ENCODE results near the gene UBXN6.

UBXN6 gene

DNA sequence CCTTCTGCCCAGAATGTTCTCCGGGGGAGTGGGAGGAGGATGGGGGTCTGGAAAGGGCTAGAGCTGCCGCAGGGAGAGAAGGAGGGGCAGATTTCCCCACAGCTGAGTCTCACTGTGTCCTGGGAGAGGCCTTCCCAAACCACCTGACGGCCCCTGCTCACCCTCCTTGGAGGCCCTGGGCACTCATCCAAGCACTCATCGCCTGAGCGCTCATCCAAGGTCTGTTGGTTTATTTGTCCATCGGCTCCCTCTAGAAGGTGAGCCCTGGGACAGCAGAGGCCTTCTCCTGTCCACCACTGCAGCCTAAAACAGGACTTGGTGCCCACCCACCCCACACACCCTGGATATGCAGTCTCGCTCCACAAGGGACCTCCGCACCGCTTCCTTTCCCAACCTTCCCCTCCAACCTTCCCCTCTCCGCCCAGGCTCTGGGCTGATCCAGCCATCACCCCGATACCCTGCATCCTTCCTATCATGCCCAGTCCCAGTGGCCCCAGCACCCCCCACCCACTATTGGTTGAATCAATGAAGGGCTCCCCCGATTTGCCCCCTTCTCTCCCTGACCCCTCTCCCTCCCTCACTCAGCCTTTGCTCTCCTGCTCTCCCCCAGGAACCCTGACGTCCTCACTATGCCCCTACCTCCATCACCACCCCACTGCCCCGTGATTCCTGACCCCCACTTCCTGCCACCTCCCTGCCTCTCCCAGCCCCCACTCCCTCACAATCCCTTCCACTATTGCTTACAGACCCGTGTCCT lies 1.7 kb downstream of the UBXN6 start:
- DNase-seq, result peak; percentile 64

DNA sequence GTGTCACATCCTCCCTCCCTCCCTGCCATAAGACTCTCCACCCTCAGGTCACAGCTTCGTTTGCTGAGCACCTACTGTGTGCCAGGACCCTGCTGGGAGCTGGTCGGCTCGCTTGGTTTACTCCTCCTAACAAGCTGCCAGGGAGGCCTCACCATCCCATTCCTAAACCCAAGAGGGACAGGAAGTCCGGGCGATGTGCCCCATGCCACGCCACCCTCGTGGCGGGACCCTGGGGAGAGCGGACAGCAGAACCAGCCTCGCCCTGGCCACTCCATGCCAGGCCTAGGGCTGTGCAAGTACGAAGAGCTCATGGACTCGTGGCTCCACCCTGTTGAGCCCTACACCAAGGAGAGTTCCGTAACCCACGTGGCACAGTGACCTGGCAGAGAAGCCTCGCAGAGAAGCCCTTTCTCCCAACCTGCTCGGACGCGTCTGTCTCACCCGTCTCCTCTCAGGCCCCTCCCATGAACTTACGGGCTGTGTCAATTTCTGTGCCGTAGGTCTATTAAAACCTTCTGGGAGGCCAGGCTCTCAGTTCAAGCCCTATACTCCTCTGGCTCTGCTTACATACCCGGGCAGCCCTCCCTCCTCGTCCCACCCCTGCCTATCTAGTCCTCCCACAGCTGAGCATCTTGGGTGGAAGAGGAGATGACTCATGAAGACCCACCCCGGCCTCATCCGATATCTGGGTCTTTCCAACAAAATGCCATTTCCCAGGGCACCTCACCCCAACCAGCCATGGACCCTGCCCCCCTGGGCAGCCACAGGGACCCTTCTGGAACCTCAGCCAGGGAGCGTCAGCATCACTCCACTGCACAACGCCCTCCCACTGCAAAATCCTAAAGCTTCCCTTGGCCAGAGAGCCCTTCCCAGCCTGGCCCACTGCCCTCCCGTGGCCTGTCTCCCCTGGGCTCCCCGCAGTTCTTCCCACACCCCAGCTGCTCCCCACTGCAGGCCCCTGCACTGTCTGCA lies 2.6 kb downstream of the UBXN6 start:
- DNase-seq, result peak; percentile 75

DNA sequence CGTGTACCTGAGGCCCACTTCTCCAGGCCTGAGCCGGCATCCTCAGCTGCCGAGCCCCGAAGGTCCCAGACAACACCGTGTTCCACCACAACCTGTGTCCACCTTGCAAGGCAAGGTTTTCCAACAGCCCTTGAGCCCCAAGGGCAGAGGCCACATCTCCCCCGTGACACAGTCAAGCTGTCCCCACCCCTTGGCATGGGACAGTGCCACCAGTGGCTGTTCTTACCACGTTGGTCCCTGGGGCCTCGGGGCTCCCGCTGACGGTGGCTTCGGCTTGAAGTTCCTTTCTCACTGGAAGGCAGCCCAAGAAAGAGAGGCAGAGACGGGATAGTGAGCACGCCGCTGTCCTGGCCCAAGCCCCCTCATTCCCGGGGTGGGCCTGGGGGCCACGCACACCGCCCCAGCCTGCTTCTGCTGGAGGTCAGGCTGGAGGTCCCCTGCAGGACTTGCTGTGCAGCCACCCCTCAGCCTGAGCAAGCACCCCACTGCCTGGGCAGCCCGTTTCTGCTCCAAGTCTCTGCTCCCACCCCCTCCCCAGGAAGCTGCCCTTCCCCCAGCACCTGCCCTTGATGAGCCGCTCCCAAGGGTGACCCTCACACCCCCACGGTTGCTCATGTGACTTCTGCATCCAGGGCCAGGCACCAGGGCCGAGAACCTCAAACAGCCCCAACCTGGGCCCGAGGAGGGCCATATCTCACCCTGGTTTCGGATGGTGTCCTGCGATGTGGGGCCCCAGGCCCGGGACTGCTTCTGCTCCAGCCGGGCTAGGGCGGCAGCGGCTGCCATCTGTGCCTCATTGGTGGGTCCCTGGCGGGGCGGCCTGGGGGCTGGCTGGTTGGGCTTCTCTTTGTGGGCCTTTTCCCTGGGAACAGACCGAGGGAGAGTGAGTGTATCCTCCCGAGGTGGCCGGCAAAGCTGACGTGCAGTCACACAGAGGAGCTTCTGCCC lies 4.1 kb downstream of the UBXN6 start:
- DNase-seq, result no peak

DNA sequence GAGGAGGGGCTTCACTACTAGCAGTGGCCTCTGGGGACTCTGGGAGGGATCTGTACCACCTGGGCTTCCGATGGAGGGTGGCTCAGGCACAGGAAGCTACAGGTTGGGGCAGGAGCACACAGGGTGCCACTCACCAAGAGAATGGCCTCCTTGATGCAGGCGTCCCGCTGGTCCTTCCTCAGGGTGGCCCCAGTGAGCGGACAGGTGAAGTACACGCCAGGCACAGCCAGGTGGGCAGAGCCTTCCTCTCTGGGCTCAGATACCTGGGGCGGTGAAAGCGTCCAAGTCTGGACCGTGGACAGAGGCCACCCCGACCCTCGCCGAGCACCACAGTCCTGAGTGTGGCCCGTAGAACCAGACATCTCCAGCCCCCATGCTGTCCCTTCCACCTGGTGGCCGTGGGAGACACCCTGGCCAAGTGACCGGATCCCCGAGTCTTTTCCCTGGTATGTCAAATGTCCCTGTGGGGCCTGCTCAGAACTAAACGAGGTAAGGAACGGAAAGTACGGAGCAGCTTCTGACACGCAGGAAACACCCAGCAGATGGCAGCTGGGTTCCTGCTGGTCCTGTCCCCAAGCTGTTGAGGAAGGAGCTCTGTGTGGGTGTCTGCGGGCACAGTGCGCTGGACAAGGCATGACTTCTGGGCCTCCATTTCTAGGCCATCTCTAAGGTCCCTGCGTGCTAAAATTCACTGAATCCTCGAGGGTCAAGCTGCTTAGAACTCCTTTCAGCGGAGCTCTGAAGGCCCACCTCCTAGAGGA lies 5.2 kb downstream of the UBXN6 start:
- DNase-seq, result no peak

DNA sequence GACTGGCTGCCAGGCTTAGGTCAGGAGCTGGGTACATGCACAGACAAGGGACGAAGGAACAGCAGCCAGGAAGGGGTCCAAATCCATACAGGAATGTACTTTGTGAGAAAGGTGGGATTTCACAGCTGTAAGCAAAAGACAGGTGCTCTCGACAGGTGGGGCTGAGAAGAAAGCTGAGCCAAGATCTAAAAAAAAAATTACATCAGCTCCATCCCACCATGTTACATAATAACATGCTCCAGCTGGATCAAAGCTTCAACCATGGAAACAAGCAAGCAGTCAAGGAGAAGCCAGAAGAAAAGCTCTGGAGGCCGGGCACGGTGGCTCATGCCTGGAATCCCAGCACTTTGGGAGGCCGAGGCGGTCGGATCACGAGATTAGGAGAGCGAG lies 8.0 kb downstream of the UBXN6 start:
- DNase-seq, result no peak

DNA sequence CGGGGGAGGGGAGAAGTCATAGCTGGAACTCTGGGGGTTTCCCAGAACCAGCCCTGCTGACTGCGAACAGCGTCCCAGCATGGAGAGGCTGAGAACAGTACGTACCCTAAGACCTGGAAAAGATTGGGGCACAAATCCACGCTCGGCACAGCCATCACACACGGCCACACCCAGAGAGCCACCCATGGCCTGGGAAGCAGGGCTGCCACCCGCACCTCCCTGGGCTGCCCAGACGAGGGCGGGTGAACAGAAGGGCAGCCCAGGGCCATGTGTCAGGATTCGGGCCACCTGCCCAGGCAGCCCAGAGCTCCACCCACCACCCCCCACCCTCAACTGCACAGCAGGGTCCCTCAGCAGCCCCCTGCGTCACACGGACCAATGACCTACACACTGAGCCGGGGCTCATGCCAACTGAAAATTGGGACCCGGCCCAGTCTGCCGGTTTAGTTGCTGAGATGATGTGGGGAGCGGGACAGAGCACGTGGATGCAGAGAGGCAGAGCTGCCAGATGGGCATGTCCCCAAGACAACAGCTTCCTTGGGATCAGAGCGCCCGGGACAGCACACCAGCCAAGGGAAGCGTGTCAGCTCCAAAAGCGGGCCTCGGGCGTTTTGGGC lies 8.5 kb downstream of the UBXN6 start:
- DNase-seq, result no peak

DNA sequence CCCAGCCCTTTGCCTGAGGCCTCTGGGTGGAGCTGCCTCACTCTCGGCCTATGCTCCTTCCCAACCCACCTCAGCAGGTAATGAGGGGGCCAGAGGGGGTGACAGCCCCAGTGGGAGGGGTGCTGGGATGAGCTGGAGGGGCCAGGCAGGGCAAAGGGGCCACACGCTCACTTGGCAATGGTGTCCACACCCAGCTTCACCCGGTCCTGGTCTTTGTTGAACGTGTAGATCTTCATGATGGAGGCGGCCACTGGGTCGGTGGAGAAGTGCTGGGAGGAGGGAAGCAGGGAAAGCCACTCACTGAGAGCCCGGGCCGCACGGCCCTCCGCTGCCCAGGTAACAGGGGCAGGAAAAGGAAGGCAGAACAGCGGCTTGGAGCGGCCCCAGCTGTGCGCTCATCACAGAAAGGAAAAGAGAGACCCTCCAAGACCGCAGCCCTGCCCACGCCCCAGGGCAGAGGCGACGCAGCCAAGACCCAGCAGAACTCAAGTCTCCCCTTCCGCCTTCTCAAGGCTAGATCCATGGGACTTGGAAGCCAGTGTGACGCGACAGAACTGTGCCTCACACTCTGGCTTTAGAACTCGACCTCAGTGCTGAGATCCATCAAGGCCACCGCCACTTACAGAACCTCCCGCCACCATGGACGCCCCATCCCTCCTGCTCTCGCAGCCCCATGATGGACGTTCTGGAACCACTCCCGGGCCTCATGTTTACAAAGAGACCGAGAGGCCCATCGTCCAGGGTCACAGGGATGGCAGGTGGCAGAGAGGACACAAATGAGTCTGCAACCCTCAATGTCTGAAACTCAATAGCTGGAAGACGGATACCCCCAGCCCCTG lies 9.2 kb downstream of the UBXN6 start:
- DNase-seq, result no peak

DNA sequence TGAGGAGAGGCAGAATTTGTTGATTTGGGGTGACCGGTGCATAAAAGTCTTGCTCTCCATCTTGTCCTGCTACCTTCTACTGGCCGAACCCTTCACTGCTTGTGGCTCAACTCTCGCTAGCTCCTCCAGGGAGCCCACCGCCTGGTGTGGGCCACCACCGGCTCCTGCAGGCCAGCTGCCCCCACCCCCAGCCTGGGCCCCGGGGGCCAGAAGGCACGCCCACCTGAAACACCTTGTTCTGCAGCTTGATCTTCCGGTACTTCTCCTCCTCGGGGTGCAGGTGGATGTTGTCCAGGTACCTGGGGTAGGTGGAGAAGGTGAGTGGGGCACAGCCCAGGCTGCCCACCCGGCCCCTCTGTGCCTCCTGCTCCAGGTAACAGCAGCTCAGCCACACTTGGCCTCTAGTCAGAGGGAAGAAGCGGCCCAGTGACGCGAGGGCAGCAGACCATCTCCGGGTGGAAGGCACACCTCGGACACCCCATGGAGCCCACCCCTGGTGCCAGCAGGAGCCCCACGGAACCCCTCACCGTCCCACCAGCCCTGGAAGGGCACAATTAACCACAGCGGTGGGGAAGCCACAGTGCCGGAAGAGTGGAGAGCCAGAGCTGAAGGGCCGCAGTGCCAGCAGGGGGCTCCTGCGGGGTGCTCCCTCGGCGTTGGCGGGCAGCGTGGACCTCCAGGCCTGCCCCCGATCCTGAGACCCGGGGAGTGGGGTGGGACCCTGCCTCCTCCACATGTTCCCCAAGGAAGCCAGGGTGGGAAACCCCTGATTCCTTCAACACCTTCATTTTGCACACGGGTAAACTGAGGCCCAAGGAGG lies 10.1 kb downstream of the UBXN6 start:
- DNase-seq, result no peak

DNA sequence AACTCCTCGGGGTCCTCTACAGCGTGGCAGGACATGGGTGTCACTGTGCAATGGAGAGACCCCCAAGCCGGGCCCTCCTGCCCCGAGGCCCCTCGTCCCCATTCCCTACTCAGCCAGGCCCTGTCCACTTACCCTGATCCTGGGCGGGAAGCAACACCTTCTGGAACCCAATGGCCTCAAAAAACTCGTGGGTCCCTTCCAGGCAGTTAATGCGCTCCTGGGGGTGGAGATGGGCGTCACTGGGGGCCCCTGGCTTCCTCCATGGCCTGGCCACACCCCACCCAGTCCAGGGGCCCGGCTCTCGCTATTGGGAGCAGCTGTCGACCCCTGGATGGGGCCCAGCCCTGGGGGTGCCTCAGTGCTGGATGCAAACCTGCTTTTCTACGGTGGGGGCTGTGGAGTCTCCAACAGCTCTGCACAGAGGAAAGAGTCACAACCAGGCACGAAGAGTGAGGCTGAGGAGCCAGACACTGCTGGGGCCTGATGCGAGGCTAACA lies 10.8 kb downstream of the UBXN6 start:
- no peak for DNase-seq

DNA sequence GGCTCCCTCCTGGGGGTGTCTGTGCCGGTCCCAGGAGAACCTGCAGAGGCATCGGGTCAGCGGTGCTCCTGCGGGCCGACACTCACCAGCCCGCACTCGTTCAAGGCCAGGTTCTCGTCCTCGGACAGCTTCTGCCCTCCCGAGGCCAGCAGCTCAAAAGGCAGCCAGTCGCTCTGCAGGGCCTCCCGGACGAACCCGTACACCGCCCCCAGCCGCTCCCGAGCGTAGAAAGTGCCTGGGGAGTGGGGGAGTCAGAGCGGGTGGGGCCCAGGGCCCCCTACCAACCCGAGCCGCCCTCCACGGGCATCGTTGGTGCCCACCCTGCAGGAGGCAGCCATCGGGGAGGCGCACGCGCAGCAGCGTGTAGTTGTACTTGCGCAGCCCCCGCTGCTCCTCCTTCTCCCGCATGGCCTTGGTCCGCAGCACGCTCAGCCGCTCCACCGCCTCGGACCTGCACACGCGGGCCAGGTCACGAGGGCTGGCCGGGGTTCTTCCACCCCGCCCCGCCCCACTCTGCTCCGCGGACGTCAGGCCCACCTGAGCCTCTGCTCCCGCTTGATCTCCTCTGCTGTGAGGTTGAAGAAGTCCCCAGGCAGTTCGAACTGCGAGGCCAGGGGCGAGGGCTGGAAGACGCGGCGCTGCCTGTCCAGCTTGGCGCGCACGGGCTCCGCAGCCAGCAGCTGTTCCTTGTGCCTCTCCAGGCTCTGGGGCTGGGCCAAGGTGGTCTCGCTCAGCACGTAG lies 11.5 kb downstream of the UBXN6 start:
- no peak for DNase-seq

DNA sequence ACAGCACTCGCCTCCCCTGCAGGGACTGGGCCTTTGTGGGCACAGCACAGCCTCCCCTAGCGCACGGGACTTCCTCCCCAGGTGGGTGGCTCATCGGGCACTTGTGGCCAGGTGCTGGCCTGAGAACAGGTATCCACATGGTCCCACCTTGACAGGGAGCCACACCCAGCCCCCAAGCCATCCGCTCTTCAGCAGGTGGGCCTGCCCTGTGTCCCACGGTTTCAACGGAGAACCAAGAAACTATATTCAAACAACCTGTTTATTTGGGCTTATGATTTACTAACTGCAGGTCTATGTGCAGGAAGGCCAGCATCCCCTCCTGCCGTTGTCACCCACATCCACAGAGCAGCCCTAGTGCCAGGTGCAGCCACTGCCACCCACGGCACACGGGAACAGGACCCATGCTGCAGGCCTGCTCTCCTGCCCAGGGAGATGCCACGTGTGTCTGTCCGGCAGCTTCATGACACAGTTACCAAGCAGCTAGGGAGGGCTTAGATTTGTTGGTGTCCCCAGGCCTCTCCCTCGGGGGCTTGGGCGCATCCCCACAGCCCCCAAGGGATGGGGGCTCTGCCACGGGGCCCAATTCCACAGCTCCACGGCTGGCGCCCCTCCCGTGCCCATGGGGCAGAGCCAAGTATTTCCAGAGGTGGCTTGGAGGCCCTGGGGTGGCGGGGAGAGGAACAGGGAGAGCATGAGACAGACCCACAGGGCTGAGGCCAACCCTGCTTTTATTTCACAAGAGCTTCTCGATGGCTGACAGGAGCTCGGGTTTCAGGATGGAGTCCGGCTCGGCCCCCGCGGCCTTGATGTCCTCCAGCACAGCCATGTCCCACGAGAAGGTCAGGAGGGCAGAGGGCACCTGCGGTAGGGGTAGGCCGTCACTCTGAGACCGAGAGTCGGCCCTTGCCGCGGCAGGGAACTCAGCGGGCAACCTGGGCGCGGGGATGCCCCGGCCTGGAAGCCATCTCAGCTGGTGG lies 12.5 kb downstream of the UBXN6 start:
- no peak for DNase-seq

DNA sequence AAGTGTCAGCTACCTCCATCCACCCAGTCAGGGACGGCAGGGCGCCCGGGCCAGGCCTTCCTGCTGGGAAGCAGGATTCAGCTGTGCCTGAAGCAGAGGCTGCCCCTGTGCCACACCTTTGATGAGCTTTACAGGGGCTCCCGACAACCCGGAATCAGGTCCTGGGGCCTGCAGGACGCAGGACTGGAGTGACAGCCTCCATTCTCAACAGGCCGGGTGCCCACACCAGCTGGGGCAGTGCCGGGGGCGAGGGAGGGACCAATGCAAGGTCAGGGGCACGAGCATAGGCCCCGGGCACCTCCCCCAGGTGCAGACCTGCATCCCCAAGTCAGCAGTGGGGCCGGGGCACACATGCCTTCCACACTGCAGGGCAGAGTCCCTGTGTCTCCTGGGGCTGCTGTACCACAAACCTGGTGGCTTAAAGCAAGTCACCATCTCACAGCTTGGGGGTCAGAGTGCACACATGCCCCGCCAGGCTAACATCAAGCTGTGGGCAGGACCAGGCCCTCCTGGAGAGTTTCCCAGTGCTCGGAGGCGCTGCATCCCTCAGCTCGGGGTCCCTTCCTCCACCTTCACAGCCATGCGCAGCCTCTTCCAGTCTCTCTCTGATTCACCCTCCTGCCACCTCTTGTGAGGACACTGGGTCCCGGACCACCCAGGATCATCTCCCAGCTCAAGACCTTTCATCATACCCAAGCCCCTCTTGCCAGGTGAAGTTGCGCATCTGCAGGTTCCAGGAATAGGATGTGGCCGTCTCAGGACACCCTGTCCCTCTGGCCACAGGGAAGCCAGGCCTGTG lies 13.4 kb downstream of the UBXN6 start:
- no peak for DNase-seq

DNA sequence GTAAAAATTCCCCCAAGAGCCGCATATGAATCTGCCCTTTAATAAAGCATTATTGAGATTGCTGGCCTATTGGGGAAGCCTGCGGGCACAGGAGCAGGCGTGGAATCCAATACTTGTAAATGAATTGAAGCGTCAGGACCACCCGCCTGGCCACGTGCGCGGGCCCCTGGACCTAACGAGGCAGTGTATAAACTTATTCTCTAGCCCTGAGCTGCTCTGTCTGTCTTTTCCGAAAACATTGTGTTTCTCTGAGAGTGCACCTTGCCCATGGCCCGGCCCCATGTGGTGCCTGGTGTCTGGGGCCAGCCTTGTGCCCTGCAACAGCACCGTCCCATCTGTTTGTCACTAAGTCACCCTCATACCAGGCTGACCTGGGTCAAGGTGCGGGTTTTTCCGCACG lies 14.4 kb downstream of the UBXN6 start:
- no peak for DNase-seq

DNA sequence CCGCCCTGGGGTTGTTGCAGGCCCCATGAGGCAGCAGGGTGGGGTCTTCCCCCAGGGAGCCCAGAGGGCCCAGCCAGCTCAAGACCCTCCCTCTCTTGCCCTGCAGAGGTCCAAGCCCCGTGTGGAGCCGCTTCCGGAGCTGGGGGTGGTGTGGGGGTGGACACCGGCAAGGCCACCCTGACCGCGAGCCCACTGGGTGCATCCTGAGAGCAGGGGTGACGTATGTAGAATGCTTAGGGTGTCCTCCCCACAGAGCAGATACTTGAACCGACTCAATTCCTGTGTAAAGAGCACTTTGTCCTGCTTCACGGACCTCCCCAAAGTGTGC lies 14.8 kb downstream of the UBXN6 start:
- no peak for DNase-seq

DNA sequence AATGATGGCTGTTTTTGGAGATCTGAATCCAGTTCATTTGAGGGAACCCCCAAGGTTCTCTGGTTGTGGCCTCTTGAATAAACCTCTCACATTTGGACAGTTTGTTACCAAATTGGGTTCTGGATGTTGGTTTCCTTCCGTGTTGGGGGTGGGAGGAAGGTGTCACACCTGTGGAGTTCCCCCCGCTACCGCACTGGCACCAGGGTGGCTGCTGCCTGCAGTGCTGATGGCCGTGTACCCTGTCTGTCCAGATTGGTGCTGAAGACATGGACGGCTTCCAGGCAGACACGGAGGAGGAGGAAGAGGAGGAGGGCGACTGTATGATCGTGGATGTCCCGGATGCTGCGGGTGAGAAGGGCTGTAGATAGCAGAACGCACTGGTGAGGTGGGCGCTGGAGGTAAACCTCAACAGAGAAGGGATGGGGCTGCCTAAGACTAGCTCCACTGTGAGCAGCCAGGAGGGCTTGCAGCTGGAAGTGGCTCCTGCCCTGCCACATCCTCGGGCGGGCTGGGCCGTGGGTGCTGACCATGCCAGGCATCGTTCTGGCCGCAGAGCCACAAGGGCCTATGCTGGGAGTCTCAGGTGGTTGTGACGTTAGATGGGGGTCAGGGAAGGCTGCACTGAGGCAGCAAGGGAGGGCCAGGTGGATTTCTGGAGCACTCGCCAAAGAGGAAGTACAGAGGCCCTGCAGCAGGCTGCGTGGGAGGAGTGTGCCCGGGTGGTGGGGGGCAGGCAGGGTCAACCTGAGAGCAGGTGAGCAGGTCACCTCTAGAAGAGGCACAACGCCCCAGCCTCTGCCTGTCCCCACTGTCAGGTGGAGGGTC lies 15.4 kb downstream of the UBXN6 start:
- no peak for DNase-seq

DNA sequence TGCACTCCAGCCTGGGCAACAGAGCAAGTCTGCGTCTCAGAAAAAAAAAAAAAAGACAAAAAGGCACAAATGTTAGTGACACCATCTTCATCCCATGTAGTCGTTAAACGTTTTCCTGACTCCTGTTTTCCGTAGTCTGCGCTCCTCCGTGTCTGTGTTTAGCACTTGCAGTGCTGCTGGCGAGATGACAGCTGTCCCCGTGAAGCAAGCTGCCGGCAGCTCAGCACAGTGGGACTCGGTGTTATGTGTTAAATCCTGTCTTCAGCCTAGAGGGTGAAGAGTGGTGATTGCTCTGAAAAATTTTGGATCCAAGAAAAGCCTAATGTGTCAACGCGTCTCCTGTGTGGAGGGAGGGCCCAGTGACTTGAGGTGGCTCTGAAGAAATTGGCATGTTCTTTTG lies 18.4 kb downstream of the UBXN6 start:
- no peak for DNase-seq

Measured in fibroblast of skin of scalp (primary cell).